ENCODE data around the gene MICALL1.

The MICALL1 gene

GRCh38 chr22:37983860-37984791, 78.0 kb downstream of the MICALL1 start, which contains the start of gene SOX10:
TSS of gene SOX10 (minus strand) at chr22:37984555. CDS start at chr22:37983784, 771 bp downstream.
- no peak for DNase-seq (ENCODE audit: low read depth)

GRCh38 chr22:37985050-37985585, 79.0 kb downstream of the MICALL1 start:
- DNase-seq (ENCODE audit: low read depth) = no peak

GRCh38 chr22:37985751-37986281, 79.7 kb downstream of the MICALL1 start:
- no peak for DNase-seq (ENCODE audit: low read depth)

- DNase-seq (ENCODE audit: low read depth) = no peak
These were observed 80.3 kb downstream of the MICALL1 start for GRCh38 chr22:37986371-37986770.

GRCh38 chr22:37989146-37990045, 83.3 kb downstream of the MICALL1 start:
- no peak for DNase-seq (ENCODE audit: low read depth)

GRCh38 chr22:37990301-37990700, 84.2 kb downstream of the MICALL1 start:
- DNase-seq (ENCODE audit: low read depth) = no peak

GRCh38 chr22:37990862-37991261, 84.8 kb downstream of the MICALL1 start:
- no peak for DNase-seq (ENCODE audit: low read depth)

- DNase-seq (ENCODE audit: low read depth) = no peak
These were observed 85.8 kb downstream of the MICALL1 start for GRCh38 chr22:37991731-37992442.

Measured in fibroblast of gingiva (primary cell).